ENCODE results near the gene NDOR1.

Gene NDOR1

DNA sequence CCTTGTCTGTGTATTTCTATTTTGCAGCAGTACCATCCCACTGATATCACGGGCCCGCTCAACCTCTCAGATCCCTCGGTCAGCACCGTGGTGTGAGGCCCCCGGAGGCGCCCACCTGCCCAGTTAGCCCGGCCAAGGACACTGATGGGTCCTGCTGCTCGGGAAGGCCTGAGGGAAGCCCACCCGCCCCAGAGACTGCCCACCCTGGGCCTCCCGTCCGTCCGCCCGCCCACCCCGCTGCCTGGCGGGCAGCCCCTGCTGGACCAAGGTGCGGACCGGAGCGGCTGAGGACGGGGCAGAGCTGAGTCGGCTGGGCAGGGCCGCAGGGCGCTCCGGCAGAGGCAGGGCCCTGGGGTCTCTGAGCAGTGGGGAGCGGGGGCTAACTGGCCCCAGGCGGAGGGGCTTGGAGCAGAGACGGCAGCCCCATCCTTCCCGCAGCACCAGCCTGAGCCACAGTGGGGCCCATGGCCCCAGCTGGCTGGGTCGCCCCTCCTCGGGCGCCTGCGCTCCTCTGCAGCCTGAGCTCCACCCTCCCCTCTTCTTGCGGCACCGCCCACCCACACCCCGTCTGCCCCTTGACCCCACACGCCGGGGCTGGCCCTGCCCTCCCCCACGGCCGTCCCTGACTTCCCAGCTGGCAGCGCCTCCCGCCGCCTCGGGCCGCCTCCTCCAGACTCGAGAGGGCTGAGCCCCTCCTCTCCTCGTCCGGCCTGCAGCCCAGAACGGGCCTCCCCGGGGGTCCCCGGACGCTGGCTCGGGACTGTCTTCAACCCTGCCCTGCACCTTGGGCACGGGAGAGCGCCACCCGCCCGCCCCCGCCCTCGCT lies 37.5 kb upstream of the NDOR1 start:
- DNase-seq (ENCODE audit: low read depth in 4 of 4, low spot score in 1 of 4), result no peak

DNA sequence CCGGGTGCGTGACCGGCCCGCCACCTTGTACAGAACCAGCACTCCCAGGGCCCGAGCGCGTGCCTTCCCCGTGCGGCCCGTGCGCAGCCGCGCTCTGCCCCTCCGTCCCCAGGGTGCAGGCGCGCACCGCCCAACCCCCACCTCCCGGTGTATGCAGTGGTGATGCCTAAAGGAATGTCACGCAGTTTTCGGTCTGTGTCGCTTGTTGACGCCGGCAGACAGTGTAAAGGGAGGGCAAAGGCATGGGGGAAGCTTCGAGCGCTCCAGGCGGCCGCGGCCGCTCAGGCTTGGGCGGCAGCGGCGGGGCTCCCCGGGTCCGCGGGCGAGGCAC lies 37.0 kb upstream of the NDOR1 start:
- DNase-seq (ENCODE audit: low read depth in 4 of 4, low spot score in 1 of 4), result no peak

DNA sequence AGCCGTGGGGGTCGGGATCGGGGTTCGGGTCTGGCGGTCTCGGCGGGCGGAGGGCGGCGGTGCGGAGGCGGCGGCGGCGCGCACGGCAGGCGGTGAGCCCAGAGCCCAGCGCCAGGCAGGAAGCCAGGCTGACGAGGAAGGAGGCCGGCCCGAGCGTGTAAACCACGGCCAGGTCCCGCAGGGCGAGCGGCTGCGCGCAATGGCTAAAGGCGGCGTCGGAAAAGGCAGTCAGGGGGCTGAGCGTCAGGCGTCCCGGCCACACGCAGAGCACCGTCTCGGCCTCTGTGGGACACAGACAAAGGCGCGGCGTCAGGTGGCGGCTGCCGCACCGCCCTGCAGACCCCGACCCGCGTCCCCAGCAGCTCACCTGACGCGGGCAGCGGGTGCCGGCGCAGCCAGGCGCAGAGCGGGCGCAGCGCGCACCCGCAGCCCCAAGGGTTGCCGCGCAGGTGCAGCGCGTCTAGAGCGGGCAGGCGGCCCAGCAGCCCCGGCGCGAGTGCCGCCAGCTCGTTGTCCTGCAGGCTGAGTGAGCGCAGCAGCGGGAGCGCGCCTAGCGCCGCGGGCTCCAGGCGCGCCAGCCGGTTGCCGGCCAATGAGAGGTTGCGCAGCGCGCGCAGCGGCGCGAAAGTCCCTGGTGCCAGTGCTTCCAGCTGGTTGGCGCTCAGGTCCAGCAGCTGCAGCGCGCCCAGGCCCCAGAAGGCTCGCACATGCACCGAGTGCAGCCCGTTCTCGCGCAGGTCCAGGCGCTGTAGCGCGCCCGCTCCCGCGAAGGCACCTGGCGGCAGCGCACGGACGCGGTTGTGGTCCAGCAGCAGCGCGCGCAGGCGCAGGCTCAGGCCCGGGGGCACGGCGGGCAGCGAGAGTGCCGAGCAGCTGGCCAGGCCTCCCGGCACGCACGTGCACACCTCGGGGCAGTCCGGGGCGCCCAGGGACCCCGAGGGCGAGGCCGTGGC lies 36.3 kb upstream of the NDOR1 start:
- no peak for DNase-seq (ENCODE audit: low read depth in 4 of 4, low spot score in 1 of 4)

DNA sequence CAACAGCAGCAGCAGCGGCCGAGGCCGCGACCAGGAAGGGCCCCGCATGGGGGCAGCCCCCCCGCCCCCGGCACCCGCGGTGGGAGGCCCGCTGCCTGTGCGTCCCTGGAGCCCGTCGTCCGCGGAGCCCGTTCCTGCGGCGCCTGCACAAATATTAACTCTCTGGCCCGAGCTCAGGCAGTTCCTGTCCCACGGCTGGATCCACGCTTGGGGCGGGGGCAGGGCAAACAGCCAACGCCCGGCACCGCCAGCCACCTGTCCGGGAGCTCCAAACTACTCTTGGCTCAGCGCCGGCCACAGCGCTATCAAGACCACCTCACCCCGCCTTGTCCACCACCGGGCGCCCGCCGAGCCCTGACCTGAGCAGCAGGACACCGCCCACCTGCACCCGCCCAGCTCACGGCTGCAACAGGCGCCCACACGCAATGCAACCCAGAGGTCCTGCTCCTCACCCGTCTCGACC lies 35.6 kb upstream of the NDOR1 start, which contains the start of gene LRRC26:
LRRC26 (minus strand) TSS at position 156 of the 463 bp plus-strand sequence; CDS start at position 48, 108 bp downstream.
- no peak for DNase-seq (ENCODE audit: low read depth in 4 of 4, low spot score in 1 of 4)

DNA sequence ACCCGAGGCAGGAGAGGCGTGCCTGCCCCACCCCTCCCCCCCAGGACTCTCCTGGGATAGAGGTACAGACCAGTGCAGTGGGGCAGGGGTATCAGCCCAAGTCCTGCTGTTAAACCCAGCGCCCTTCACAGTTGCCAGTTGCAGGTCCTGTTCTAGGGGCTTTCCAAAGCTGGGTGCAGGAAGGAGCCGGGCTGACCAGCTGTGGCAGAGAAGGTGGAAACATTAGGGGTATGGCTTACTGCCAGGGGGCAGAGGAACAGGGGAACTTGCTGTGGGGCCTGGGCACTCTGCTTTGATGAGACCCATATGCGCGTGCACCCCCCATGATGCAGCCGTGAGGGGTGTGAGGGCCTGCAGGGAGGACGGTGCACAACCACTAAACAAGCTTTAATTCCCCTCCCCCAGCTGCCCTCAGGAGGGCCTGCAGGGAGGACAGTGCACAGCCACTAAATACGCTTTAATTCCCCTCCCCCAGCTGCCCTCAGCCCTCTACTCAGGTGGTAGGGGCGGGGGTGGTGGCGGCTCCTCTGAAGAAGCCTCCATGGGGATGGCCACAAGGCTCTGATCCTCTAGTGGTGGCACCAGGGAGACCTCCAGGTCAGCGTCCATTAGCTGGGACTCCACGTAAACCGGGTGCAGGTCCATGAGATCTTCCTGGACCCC lies 34.9 kb upstream of the NDOR1 start:
- DNase-seq (ENCODE audit: low read depth in 4 of 4, low spot score in 1 of 4), result no peak

DNA sequence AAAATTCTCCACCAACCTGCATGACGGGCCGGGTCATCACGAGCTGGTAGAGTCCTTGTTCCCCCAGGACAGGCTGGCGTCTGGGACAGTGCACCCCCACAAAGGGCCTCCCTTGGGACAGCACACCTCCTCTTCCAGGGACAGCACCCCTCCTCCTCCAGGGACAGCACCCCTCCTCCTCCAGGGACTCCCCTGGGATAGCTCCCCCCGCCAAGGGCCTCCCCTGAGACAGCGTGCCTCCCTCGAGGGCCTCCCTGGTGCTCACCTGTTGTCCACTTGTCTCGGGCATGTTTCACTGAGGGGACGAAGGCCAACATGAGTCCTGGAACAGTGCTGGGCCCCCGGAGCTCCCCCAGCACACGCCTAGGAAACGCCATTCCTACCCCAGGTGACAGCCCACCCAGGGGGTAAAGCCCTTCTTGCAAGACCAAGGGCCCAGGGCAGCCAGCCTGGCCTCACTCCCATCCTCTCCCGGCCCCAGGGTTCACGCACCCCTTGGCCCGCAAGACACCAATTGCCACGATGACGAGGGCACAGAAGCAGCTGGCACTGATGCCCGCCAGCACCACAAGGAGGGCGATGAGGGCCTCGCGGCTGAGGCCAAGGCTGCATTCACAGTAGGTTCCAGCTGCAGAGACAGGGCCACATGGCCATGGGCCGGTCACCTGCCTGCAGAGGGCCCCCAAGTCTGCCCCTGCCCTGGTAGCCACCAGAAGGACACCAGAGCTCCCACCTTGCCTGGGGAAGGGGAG lies 34.2 kb upstream of the NDOR1 start:
- no peak for DNase-seq (ENCODE audit: low read depth in 4 of 4, low spot score in 1 of 4)

DNA sequence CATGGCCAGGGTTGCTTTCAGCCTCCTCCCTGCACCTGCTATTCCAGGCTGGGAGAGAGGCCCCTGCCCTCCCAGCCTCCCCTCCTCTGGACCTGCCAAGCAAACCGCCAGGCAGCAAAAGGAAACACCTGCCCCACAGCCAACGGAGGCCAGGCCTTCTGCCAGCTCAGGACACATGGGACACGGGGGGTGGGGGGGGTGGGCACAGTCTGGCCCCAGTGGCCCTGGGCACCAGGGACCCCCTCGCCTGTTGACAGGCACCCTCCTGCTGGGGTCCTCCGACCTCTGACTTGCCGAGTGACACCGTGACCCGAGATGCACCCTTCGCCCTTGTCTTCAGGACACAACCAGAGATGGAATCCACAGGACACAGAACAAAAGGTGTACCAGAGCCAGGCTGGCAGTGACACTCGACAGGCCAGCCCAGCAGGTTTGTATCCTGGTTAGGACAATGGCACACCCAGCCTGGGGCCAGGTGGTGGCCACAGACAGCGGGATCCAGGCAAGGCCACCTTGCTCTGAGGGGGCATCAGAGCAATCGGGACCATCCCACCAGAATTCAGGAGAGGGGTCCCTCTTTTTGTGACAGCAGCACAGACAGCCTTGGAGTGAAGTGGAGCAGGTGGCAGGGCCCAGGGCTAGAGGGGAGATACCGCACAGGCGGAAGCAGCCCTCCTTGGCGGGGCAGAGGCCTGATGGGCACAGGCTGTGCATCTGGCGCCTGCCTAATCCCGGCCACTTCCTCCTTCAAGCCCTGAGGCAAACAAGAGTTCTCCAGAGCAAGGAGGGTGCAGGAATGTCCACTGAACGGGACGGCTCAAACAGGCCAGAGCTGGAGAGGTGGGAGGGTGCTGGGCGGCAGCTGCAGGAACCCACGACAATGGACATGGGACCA lies 32.4 kb upstream of the NDOR1 start:
- no peak for DNase-seq (ENCODE audit: low read depth in 4 of 4, low spot score in 1 of 4)

DNA sequence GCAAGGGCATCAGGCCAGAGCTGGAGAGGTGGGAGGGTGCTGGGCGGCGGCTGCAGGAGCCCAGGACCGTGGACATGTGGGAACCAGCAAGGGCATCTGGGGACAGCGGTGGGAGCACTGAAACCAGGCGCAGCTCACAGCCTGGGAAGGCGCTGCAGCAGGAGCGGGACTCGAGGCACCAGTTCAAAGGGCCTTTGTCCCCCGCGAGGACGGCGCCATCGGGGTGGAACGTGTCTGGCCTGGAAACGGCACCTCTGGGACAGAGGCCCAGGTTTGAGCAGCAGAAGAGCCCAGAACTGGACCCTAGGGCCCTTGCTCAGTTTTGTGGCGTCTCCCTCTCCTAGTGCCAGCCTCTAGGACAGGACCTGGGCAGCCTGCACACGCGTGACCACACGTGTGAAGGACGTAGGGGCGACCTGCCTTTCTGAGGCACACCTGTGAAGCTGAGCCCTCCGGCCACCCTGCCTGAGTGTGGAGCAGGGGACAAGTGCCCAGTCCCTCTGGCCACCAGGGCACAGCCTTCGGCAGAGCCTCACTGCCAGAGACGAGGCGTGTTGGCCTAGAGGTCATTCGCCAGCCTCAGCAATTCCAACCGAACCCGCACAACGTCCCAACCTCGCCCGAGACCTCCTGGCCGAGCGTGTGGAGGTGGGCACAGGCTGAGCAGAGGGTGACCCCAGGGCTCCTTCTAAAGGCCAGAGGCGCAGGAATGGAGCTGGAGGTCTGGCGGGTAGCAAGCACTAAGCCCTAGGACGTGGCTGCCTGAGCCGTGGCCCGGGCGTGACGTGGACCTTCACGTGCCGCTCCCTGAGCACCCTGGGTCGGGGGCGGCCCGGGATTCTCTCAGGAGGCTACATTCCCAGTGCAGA lies 31.5 kb upstream of the NDOR1 start:
- no peak for DNase-seq (ENCODE audit: low read depth in 4 of 4, low spot score in 1 of 4)

DNA sequence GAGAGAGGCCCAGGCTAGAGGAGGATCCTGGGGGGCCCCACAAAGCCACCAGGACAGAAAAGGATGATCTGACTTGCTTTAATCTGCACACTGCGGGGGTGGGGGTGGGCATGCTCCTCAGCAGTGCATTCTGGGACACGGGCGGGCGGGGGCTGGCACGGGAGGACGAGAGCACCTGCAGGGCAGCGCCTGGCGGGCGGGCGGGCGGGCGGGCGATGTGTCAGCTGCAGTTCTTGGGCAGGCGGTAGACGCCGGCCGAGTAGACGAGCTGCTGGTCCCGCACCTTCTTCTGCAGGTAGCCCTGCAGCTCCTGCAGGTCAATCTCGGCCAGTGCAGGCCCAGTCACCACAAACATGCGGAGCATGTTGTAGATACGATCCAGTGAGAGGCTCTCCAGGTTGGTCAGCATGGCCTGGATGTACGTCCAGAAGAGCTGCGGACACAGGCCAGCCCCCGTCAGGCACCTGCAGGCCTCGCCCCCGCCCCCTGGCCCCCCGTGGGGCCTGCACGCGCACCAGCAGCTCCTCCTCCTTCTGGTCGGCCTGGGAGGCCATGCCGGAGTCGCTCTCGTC lies 30.7 kb upstream of the NDOR1 start:
- no peak for DNase-seq (ENCODE audit: low read depth in 4 of 4, low spot score in 1 of 4)

DNA sequence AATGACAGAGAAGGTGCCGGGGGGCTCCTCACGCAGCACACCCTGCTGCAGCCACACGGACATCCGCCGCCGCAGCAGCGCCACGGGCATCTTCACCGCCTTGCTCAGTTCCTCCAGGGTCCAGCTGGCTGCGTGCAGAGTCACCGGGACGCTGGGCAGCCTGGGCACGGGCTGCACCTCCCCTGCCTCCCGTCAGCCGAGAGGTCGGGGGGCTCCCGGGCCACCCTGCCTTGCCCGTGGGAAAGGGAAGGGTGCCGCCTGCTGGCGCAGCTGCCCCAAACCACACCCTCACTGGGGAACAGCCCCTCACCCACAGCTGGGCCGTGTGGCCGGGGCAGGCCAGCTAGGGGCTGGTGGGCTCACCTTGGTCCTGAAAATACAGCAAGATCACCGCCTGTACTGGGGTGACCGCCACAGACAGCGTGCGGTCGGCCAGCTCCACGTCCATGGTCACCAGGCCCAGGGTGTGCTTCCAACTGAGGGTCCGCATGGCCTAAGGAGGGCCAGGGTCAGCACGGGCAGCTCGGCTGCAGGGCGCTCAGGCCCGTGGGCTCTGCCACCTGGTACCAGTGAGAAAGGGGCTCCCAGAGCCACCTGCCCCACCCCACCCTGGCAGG lies 30.0 kb upstream of the NDOR1 start:
- DNase-seq (ENCODE audit: low read depth in 4 of 4, low spot score in 1 of 4), result no peak

DNA sequence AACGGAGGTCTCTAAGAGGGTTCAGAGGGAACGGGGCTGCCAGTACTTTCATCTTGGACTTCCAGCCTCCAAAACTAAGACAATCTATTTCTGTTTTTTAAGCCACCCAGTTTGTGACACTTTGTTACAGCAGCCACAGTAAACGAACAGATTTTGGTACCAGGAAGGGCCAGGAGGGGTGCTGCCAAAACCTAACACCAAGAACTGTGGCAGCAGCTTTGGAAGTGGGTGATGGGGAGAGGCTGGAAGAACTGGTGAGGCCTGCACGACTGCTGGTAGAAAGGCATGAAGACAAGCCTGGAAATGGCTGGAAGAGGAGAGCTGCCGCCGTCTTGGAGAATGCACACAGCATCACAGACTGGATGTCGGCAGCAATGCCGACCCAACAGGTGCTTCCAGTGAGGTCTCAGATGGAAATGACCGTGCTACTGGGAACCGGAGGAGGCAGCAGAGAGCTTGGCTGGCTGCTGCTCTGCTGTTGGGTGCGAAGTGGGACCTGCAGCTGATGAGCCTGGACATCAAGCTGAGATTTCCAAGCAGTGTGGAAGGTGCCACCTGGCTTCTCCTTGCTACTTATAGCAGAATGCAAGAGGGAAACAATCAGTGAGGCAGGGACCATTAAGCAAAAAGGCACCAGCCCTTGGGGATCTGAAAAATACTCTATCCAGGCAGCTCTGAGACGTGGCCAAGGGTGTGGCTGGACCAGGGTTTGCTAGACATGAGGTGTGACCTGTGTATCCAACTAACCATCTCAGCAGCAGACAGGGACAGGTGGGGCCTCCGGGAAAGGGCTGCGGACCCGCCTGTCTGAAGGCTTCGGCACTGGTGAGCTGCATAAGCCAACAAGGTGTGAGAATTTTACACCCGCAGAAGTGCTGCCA lies 29.0 kb upstream of the NDOR1 start:
- no peak for DNase-seq (ENCODE audit: low read depth in 4 of 4, low spot score in 1 of 4)

DNA sequence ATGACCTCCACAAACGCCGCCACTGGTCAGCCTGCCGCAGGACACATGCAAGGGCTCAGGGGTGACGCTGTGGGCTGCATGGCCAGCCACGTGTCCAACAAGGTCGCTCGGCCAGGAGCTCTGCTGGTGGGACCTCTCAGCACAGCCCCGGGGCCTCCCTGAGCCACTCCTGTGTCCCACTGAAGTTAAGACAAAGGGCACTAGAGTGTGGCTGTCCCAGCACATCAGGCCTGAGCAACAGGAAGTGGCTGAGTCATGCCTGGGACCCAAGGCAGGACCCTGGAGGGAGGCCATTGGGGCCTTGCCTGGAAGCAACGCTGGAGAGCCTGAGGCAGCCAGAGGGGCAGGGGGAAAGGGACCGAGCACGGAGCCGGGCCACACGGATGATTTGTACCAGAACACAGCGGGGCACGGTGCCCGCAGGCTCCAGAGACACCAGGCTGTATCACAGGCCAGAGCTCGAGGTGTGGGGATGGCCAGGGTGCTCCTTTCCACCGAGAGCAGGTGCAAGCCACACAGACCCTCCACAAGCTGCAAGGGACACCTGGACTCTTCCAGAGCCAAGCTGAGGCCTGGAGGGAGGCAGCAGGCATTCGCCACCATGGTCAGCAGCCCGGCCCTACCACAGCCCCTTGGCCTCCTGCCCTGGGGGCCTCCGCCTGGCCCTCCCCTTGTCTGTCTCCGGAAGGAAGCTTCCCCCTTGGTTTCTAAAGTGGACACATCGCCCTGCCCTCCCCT lies 27.1 kb upstream of the NDOR1 start:
- DNase-seq (ENCODE audit: low read depth in 4 of 4, low spot score in 1 of 4), result no peak

DNA sequence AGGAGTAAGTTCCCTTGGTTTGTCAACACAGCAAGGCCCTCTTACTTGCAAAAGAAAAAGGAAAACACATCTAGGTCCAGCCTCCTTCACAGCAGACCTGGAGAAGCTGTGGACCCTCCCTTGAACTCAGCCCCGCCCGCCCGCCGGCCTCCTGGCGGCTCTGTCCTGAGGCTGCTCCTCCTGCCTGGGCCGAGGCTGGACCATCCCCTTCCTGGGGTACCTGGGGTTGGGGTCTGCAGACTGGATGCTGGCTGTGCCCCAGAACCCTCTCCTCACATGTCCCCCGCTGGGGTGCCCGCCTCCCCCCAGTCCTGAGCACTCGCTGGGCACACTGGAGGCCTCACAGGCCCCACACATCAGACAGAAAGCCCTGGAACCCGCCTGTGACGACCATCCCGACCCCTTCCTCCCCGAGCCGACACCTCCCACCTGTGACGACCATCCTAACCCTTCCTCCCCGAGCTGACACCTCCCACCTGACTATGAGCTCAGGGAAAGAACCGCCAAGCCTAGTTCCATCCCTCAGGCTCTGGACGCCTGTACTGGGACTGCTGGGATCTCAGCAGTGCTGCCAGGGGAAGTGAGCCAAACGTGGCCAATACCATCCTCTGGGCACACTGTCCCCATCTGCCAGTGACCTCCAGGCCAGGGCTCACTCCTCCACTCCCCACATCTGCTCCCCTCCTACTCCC lies 26.4 kb upstream of the NDOR1 start:
- no peak for DNase-seq (ENCODE audit: low read depth in 4 of 4, low spot score in 1 of 4)

DNA sequence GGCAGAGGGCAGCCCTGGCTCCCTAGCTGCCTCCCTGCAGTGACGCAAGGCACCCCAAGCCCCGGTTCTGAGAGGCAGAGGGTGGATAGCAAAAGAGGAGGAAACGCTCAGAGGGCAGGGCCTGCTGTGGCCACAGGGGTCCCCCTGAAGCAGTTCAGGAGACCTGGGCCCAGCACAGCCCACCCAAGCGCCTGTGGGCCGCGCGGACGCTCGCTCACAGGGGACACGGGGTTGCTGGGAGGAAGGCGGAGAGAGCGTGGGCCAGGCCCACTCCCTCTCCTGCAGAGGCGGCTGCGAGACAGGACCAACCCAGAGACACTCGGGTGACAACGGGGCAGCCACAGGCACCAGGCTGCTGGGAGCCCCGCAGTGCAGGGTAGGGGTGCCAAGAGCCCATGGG lies 25.7 kb upstream of the NDOR1 start:
- DNase-seq (ENCODE audit: low read depth in 4 of 4, low spot score in 1 of 4), result no peak

DNA sequence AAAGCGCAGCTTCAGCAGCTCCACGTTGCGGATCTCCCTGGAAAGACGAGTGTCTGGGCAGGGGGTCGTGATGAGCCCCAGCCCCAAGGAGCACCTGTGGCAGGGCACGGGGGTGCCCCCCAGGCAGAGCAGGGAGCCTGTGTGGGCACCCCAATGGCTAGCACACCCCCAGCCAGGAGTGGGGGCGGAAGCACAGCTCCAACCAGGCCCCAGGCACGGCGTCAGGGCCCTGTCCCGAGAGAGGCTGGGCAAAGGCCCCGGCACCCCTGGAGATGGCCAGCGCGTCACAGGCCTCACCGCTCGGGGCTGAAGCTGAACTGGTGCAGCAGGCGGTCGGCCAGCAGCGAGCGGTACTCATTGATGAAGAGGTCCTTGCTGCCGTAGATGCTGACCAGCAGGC lies 25.0 kb upstream of the NDOR1 start:
- no peak for DNase-seq (ENCODE audit: low read depth in 4 of 4, low spot score in 1 of 4)

DNA sequence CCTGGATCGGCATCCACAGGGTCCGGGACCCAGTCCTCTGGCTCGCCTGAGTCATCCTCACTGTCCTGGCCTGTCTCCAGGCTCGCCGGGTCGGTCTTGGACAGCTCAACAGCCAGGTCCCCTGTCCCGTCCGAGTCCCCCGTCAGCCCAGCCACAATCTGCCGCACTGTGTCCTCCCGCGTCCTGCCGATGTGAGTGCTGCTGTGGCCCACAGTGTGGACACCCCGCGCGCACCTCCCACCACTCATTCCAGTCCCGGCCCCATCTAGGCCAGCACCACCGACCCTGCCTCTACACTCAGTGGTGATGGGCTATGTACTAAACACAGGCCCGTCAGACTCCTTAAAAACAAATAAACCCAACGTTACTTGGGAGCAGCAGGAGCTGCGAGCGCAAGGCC lies 23.8 kb upstream of the NDOR1 start:
- DNase-seq (ENCODE audit: low read depth in 4 of 4, low spot score in 1 of 4), result no peak

All from stimulated activated CD4-positive, alpha-beta T cell treated with anti-CD3 and anti-CD28 coated beads, Interleukin-1b, Interleukin-23, amount 100 ng/mL, for 24 hours (primary cell).